GM10266 (cell line): ENCODE results near the gene TNRC6B.

Experiments used
- DNase-seq: peaks from one replicate; pipeline ENCODE4 v3.0.0; 2012; ENCODE audit errors: extremely low spot score
- CTCF ChIP-seq: IDR thresholded peaks from 2 replicates; pipeline ENCODE4 v1.5.1; 2012; ENCODE audit warnings: mild to moderate bottlenecking, low read depth; ENCODE audit not compliant: control insufficient read depth, insufficient read depth; ENCODE audit errors: missing control alignments

The TNRC6B gene

DNA sequence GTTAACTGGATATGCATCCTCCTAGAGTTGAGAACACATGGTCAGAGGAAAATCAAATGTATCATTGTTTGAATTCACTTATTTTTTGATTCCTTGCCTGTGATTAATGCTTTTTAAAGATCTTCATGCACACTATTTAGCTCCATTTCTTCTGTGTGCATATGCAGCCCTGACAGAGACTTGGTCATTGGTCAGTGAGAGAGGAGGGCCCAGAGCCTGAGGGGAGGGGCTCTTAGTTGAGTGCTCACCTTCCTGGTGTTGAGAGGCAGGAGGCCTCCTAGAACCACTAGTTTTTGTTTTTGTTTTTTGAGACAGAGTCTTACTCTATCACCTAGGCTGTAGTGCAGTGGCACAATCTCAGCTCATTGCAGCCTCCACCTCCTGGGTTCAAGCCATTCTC lies 48.9 kb downstream of the TNRC6B start:
- no peak for DNase-seq
- TF ChIP-seq CTCF: no peak

DNA sequence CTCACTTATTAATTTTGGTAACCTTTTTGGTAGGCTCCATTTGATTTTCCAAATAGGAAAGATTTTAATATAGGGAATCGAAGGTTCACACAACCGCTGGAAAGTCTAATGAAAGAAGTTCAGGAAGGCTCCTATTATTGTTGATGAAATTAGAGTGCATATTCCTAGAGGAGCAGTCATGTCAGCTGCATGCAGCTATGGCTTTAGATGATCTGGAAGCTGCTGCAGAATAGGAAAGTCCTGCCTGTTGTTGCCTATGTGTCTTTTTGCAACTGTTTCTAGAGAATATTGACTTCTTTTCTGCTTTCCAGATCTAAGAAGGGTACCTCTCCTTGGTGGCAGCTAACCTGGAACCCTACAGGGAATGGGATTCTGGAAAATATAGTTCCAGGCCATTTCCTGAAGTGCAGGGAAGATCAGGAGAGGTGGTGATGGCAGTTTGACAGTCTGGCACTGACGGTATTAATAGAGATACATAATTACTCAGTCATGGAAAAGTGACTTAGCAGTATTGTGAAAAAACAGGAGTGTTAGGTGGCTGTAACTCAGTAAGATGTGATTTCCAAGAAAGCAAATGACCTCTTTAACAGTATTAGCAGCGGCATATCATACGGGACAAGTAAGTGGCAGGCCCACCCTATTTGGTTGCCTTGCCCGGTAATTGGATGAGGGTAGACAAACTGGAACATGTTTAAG lies 54.0 kb downstream of the TNRC6B start:
- DNase-seq: no peak
- TF ChIP-seq CTCF: no peak

- no peak for TF ChIP-seq CTCF
- DNase-seq: no peak
Measured at GRCh38 chr22:40232624-40233023, 54.9 kb downstream of the TNRC6B start.

GRCh38 chr22:40233886-40234285 lies 56.2 kb downstream of the TNRC6B start:
- TF ChIP-seq CTCF: no peak
- no peak for DNase-seq

DNA sequence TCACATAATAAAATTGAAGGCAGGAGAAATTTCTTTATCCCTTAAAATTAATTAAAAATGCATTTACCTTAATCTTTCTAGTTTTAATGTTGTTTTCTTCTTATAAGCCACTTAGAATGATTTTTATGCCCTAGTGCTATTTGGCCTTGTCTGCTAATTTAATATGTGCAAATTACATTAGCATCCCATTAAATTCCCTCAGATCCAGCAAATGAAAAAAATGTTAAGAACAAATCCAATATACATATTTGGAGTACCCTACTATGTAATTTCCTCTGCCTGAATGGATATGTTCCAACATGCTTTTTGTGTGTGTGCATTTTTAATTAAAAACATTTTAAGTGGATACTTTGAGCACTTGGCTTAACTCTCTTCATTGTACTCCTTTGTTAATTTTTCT lies 56.9 kb downstream of the TNRC6B start:
- DNase-seq: no peak
- no peak for TF ChIP-seq CTCF

DNA sequence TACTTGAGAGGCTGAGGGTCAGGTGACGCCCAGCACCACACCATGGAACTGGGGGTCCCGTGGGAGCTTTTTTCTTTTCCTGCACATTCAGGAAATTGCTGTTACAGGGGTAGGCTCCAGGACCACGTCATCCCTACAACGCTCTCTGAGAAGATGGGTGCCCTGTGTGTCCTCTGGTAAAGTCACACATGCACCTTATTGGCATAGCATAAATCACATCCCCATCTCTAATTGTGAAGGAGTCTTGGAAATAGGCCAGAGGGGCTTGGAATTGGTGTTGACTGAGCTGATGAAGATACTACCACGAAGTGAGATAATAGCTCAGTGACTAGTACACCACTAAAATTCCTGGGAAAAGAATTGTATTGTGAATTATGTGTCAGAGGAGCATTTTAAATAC lies 57.6 kb downstream of the TNRC6B start:
- no peak for DNase-seq
- no peak for TF ChIP-seq CTCF

DNA sequence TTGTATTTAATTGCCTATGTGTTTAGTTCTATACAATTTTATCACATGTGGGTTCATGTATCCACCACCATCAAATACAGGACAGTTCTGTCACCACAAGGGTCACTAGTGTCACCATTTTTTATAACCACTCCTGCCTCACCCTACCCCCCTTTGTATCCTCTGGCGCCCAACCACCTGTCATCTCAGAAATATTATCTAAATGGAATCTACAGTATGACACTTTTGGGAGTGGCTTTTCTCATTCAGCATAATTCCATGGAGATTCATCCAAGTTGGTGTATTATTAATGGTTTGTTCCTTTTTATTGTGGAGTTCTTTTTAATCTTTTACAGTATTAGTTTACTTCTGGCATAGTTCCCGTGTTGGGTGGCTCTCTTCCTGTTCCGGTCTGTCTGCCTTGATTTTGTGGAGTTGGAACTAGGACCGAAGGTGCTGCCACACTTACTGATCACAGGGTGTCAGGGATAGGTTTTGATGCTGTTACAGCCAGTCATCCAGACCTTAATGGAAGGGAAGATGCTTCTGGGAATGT lies 58.5 kb downstream of the TNRC6B start:
- no peak for TF ChIP-seq CTCF
- DNase-seq: no peak
